GM21786 (cell line): ENCODE results near the gene SOCS7.
"Not testable (repeated sequence)": the region's sequence is repeated elsewhere in the genome, so short reads cannot be mapped to it uniquely, and the experiment has no call there.

ENCODE experiments used
- ATAC-seq: cut with Tn5 transposase; IDR thresholded peaks from one replicate; pipeline ENCODE4 v1.9.1; 2021; ENCODE audit not compliant: unreplicated experiment

SOCS7 gene

DNA sequence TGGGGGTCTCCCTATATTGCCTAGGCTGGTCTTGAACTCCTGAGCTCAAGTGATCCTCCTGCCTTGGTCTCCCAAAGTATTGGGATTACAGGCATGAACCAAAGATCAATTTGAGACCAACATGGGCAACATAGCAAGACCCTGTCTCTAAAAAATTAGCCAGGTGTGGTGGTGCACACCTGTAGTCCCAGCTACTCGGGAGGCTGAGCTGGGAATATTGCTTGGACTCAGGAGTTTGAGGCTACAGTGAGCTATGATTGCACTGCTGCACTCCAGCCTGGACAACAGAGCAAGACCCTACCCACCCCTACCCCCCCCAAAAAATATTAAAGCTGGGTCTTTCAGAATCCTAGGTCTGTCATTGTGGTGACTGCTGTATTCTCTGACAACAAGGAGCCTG, 85.7 kb downstream of the SOCS7 start:
- not testable (repeated sequence) for ATAC-seq

DNA sequence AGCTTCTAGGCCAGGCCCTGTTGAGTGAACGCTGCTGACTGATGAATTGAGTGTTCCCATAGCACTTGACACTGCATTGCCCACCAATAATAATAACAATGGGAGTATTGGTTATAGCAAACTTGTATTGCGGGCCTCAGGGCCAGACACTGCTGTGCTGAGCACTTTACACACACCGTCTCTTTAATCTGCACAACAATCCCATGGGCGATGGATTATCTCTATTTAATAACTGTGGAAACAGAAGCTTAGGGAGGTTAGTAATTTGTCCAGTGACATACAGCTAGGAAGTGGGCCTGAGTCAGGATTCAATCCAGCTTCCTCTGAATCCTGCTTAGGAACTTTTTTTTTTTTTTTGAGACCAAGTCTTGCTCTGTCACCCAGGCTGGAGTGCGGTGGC, 87.8 kb downstream of the SOCS7 start:
- ATAC-seq, result no peak

DNA sequence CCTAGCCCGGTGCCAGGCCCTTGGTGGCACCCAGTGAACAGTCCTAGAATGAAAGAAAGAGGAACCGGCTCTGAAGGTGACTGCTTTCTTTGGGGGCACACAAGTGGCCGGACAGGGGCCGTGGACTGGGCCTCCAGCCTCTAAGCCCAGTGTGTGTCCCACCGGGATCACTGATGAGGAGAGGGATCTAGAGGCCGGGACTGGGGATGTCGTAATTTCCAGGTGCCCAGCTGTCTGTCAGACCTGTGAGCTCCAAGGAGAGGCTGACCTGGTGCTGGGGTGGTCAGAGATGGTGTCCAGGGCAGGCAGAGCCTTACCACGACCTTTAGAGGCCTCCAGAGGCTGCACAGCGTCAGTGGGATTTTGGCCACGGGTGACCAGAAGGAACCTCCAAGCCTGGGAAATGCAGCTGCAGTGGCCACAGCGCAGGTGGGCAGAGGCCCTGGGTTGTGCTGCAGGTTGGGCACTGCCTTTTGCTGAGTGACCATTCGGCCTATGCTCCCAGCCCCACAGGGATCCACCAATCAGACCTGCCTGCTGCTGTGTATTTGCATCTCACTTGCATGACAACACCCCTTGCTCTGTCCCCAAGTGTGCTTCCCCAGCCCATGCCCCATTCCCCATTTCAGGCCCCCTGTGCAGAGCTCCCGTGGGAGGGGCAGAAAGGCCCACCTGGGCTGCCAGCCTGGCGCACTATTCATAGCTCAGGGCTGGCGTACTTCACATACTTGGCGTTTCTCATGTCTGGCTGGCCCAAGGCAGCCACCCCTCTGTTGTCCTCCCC, 89.2 kb downstream of the SOCS7 start:
- ATAC-seq, result no peak

DNA sequence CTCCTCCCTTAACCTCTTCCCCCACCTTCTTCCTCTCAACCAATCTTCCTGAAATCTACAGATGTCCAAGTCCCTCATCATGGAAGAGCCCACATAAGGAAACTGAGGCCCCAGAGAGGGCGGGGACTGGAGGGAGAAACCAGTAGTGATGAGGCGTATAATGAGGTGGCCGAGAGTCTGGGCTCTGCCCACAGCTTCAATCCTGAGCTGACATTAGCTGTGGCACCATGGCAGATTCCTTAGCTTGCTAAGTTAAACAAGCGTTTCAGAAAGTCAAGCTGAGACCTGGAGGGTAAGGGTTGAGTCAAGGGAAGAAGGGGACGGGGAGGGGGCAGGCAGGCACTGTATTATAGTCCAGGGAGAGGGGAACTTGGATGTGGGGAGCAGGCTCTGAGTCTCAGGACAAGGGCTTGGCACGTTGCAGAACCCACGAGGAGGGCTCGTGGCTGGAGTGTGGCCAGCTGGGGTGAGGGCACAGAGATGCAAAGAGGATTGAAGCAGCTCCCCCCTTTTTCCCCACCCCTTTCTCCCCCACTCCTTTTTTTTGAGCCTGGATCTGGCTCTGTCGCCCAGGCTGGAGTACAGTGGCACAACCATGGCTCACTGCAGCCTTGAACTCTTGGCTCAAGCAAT, 89.9 kb downstream of the SOCS7 start:
- ATAC-seq, result no peak

DNA sequence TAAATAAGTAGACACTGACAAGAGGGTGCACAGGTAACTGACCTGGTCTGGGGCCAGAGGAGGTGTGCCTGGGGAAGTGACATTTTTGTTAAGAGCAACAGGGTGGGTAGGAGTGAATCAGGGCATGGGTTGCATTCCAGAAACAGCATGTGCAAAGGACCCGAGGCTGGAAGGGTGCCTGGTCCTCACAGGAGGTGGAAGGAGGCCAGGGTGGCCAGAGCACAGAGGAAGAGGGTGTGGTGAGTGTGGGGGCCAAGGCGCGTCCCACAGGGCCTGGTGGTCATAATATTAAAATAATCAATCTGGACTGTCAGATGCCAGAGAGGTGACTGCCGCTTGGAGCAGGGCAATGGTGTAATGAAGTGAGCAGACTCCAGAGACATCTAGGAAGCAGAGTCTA, 90.9 kb downstream of the SOCS7 start:
- ATAC-seq, result no peak

DNA sequence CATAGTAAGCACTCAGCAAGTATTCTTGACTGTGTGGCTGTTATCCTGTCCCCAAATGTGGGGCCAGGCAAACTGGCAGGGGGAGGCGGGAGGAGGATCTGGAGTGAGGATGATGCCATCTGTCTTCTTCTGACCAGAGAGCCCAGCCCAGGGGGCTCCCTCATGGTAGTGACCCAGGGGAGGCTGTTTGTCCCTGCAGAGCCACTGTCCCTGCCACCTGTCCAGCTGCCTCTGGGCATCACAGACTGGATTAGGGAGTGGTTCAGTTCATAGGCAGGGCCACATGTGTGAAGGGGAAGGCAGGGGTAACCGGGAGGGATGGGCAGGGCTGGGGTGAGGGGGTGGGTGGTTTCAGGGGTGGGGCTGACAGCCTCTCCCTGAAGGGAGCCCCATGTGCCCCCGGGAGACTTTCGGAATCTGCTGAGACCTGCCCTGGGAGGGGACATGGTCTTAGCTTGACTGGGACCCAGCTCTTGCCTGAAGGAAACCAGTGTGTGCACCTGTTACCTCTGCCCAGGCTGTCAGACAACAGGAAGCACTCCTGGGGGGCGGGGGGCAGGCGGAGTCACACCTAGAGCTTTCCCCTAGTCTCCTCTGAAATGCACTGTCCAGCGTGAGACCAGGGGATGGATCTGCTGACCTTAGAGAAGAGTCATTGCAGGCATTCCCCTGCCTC, 91.8 kb downstream of the SOCS7 start:
- no peak for ATAC-seq

DNA sequence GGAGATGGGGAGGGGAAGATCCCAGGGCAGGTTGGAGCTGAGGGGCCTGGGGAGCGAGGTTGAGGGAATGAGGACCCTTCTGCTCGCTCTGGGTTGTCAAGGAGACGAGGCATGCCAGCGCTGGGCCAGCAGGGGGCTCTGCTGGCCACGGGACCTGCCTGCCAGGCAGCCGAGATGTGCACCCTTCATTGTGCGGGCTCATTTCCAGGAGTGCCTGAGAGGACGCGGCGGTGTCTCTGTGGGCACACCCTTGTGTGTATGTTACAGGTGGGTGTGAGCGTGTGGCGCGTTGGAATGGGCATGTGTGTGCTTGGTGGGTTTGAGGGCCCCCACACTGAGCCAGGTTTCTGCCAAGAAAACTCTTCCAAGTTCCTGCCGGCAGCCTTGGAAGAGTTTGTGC, 92.5 kb downstream of the SOCS7 start:
- ATAC-seq, result no peak

DNA sequence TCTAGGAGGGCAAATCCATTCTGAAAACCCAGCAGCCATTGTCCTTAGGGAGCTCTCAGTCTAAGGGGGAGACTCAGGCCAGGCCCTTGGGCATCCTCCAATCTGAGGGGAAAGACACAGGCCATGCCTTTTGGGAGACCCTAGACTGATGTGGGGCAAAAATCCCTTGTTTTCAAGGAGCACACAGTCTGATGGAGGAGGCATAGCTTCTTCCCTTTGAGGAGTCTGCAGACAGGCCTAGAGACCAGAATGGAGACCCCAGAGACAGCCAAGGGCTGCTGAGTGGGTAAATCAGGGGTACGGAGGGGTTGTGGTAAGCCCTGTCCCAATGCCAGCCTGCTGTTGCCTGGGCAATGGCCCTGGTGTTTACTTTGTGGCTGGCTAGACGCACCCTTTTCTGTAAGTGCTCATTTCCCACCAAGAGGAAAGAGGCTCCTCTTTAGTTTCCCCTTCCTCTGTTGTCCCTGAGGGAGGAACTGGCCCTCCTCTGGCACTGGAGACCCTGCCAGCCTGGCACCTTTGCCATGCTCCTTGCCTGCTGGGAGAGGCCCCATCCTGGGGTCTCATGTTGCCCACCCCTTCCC, 96.0 kb downstream of the SOCS7 start:
- ATAC-seq, result no peak

DNA sequence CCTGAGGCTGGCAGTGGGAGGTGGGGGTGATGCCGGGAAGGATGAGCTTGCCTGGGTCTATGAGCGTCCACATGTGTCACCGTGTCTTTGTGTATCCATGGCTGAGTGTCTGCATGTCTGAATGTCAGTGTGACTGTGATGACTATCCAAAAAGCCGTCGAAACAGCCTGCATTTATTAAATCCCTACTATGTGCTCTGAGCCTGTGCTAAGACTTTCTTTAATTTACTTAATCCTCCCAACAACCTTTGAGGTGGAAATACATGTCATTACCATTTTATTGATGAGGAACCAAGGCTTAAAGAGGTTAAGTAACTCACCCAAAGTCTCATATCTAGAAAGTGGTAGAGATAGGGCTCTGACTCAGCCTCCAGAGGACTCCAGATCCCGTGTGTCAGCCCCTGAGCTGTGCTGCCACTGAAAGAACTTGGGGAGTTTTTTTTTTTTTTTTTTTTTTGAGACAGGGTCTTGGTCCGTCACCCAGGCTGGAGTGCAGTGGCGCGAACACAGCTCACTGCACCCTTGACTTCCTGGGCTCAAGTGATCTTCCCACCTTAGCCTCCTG, 96.6 kb downstream of the SOCS7 start:
- no peak for ATAC-seq

DNA sequence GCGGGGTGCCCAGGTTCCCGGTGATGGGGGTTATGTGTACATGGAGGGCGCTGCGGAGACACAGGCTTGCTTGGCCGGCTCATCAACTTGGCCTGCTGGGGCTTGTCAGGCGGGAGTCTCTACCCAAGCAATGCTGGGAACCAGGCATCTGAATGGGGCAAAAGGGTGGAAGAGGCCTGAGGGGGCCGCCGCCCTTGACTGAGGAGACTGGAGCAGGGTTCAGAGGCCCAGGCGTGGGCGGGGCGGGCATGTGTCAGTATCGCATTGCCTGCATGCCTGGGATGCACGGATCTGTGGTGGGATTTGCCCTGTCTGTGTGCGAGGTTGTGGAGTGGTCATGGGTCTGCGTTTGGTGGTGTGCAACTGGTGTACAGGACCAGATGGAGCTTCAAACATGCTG, 97.7 kb downstream of the SOCS7 start:
- ATAC-seq, result no peak

DNA sequence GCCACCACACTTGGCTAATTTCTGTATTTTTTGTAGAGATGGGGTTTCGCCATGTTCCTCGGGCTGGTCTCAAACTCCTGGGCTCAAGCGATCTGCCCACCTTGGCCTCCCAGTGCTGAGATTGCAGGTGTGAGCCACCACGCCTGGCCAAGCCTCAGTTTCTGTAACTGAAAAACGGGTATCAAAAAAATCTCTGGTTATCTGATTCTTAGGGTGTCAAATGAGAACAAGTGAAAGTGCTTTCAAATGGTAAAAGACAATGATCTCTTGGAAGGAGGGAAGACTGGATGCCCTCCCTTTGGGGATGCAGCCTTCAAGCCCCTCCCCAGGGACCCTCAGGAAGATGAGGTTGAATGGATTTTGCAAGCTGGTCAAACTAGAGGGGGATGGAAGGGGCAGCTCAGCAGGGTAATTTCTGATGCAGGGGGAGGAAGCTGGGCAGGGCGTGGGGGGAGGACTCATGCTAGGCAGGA, 98.9 kb downstream of the SOCS7 start:
- ATAC-seq, result no peak

DNA sequence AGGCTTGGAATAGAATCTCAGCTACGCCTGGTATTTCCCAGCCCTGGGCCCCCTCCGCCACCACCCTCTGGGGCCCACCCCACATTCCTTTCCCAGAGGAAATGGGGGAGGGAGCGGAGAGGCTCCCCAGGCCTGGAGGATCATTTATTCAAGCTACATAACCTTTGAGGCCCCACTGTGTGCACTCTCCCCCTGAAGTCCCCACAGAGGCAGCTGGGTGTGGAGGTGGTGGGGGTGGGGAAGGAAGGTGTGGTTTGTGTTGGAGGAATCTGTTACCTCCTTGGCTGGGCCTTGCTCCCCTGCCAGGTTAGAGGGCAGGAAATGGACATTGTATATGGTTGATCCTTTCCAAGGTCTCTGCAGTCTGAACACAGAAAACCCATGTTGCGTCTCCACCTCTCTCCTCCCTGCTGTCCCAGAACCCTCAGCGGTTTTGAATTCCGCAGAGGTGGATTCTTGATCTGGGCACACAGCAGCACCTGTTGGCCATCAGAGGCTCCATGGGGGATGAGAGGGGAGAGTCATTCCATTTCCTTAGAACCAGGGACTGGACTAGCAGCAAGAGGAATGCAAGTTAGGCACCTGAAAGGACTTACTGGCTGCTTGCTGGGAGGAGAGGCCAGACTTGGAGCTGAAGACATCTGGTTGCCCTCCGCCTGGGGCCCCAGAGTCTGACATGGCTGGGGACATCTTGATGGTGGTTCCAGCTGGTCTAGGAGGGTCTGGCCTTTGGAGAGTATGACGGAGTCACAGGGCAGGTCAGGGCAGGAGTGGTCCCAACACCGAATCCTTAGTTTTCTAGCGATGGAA, 99.6 kb downstream of the SOCS7 start:
- no peak for ATAC-seq

DNA sequence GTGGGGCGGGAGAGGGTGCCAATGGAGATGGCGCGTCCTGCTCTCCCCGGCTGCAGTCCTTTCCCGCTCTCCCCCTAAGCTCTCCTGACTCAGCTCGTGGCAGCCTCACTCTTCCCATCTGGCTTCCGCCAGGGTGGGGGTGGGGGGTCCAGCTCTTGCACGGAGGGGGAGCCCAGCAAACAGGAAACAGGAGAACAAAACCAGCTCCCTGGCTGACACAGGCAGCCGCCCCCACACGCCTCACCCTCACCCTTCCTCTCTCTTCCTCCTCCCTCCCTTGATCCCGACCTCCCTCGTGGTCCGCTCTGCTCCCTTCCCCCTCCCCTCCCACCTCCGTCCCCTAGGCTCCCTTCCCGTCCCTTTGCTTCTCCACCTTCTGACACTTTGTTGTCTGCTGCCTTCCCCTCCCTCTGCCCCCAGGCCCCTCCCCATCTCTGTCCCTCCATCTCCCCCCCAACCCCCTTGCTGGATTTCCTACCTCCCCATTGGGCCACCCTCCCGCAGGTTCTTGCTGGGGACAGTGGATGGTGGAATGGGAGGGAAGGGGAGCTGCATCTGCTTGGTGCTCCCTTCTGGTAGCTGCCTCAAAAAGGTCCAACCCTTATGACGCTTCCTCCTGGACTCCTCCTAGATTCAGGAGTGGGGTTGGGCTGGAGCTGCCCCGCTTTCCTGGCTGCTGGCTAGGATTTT, 100.3 kb downstream of the SOCS7 start:
- ATAC-seq, result no peak

DNA sequence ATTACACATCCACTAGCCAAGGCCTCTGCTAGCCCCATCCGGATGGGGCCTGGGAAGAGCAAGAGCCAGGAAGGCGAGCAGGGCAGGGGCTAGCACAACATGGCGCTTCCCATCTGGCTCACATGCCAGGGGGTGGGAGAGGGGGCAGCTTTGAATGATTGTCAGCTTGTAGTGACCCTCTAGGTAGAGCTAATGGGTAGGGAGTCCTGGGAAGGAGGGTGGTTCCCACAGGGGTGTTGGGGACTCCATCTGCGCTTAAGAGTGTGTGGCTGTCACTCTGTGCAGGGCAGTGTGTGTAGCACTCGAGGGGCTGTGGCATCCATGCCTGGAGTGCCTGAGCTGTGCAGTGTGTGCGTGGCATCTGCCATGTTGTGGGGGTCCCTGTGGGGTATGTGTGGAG, 101.1 kb downstream of the SOCS7 start:
- ATAC-seq, result no peak

DNA sequence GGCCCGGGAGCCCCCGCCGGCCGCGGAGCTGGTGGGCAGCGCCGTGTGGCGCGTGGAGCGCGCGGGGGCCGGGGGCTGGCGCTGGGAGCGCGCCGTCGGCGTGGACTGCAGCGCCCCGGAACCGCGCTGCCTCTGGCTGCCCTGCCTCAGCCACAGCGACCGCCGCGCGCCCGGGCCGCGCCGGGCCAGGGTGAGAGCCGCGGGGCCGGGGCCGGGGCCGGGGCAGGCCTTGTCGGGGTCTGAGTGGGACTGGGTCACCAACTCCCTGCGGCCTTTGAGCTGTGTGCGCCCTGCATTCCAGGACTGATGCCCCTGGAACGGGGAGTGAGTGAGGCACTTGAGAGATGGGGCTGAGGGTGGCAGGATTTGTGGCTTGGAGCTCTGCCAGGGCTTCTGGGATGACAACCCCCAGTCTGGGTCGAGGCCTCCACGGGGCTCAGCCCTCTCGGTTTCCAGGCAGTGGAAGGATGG, 102.3 kb downstream of the SOCS7 start:
- no peak for ATAC-seq

DNA sequence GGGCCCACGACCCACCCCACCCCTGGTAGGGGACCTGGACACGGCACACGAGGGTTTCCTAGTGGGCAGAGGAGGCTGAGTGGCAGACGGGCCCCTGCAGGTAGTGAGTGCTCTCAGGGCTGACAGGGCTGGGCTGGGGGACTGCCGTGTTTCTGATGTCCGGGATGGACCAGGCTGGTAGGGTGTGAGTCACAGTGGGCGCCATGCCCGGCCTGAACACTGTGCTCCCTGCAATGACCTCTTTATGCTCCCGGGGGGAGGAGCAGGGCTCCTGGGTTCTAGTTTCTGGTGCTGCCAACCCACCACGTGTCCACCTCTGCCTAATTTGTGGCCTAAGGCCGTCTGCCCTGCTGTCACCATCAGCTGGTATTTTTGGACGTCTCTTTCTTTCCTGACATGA, 102.9 kb downstream of the SOCS7 start:
- ATAC-seq, result no peak
